SU-DHL-6 (cell line): Measurements from ENCODE around the gene DPM1.

Source experiments
- H2AFZ ChIP-seq: fragments of 200-600 bp; sonication (generic); 2 replicates; pipeline ENCODE4 v1.6.1; 2014; ENCODE audit warnings: low read depth, mild to moderate bottlenecking, moderate library complexity, mixed read lengths, antibody characterized with exemption, low read length; ENCODE audit not compliant: severe bottlenecking
- H3F3A ChIP-seq: fragments of 200-600 bp; shearing (Covaris generic); 2 replicates; pipeline ENCODE4 v1.6.0; 2016; ENCODE audit warnings: antibody characterized with exemption, mild to moderate bottlenecking; ENCODE audit not compliant: insufficient read depth
- H3K27ac ChIP-seq: fragments of 200-600 bp; sonication (generic); 2 replicates; pipeline ENCODE4 v1.5.1; 2016; ENCODE audit warnings: low read depth, mild to moderate bottlenecking, low read length, moderate library complexity, mixed read lengths
- H3K27me3 ChIP-seq: fragments of 200-600 bp; sonication (generic), shearing (Covaris generic); 2 replicates; pipeline ENCODE4 v1.6.0; 2014; ENCODE audit warnings: mild to moderate bottlenecking, low read length
- H3K36me3 ChIP-seq: fragments of 200-600 bp; sonication (generic); 2 replicates; pipeline ENCODE4 v1.6.1; 2014; ENCODE audit warnings: mild to moderate bottlenecking, low read length, mixed read lengths
- H3K4me2 ChIP-seq: fragments of 300-600, 200-600 bp; shearing (Covaris generic), sonication (generic); 2 replicates; pipeline ENCODE4 v1.6.0; 2014; ENCODE audit warnings: low read length, low read depth, mild to moderate bottlenecking; ENCODE audit not compliant: poor library complexity, severe bottlenecking
- H3K4me3 ChIP-seq: fragments of 200-600 bp; sonication (generic); 2 replicates; pipeline ENCODE4 v1.5.1; 2014; ENCODE audit warnings: antibody characterized with exemption, low read length, mild to moderate bottlenecking, mixed read lengths; ENCODE audit not compliant: insufficient read depth, poor library complexity, severe bottlenecking
- H3K79me2 ChIP-seq: fragments of 200-600 bp; sonication (generic); 2 replicates; pipeline ENCODE4 v1.6.1; 2014; ENCODE audit warnings: mild to moderate bottlenecking, low read length, moderate library complexity; ENCODE audit not compliant: insufficient read depth
- H3K9ac ChIP-seq: fragments of 200-600 bp; sonication (generic); 2 replicates; pipeline ENCODE4 v1.7.0; 2014; ENCODE audit warnings: mild to moderate bottlenecking, low read length
- H3K9me2 ChIP-seq: fragments of 200-600 bp; sonication (generic); replicated peaks from 2 replicates; pipeline ENCODE4 v1.6.1; 2014; ENCODE audit warnings: low read length; ENCODE audit not compliant: insufficient read depth
- H3K9me3 ChIP-seq: fragments of 200-600 bp; sonication (generic); 2 replicates; pipeline ENCODE4 v1.6.1; 2014; ENCODE audit warnings: low read length, mixed read lengths; ENCODE audit not compliant: insufficient read depth
- H4K20me1 ChIP-seq: fragments of 200-600 bp; sonication (generic); 2 replicates; pipeline ENCODE4 v1.6.1; 2014; ENCODE audit warnings: low read depth, mild to moderate bottlenecking, antibody characterized with exemption, low read length, moderate library complexity, mixed read lengths
- CTCF ChIP-seq: fragments of 200-600 bp; sonication (generic); IDR thresholded peaks from one replicate; pipeline ENCODE4 v1.5.1; 2017; ENCODE audit warnings: antibody characterized with exemption, mild to moderate bottlenecking, low read length, moderate library complexity; ENCODE audit not compliant: insufficient read depth, poor library complexity, severe bottlenecking
- EZH2phosphoT487 ChIP-seq: fragments of 200-600 bp; sonication (generic), shearing (Covaris generic); conservative IDR thresholded peaks from 2 replicates; pipeline ENCODE4 v1.6.1; 2018; ENCODE audit warnings: mild to moderate bottlenecking, antibody characterized with exemption, low read length, moderate library complexity, mixed read lengths

DPM1 gene

GRCh38 chr20:50977066-50978021 lies 19.0 kb upstream of the DPM1 start:
- Histone ChIP-seq H3K27me3 (no peaks in the 10 kb centered on the region), H3K36me3 (no peaks in the 10 kb centered on the region), H2AFZ (no peak overlapping the region), H4K20me1 (no peaks in the 10 kb centered on the region), H3K79me2 (no peaks in the 10 kb centered on the region), H3F3A (no peaks in the 10 kb centered on the region), H3K9me2 (no peaks in the 10 kb centered on the region), H3K27ac (no peak overlapping the region), H3K9ac (no peak overlapping the region), H3K9me3 (no peaks in the 10 kb centered on the region), H3K4me2 (no peak overlapping the region), H3K4me3 (no peak overlapping the region)
- TF ChIP-seq EZH2phosphoT487 (no peak), CTCF (no peak)

- H3K27me3 ChIP-seq: no peaks in the 10 kb centered on the region
- no peak overlapping the region for H2AFZ ChIP-seq
Measured at GRCh38 chr20:50975701-50976330, 17.5 kb upstream of the DPM1 start.

GRCh38 chr20:50969912-50970311 lies 11.6 kb upstream of the DPM1 start:
- H3K36me3 ChIP-seq: no peaks in the 10 kb centered on the region
- no peak overlapping the region for H3K9ac ChIP-seq
- H3K27me3 ChIP-seq: no peaks in the 10 kb centered on the region
- H2AFZ ChIP-seq: no peak overlapping the region
- no peak overlapping the region for H3K4me2 ChIP-seq
- H4K20me1 ChIP-seq: no peaks in the 10 kb centered on the region
- no peak overlapping the region for H3K27ac ChIP-seq
- no peaks in the 10 kb centered on the region for H3K79me2 ChIP-seq
- TF ChIP-seq EZH2phosphoT487 (no peak), CTCF (no peak)
- H3K9me3 ChIP-seq: no peaks in the 10 kb centered on the region
- H3K9me2 ChIP-seq: no peaks in the 10 kb centered on the region
- no peaks in the 10 kb centered on the region for H3F3A ChIP-seq
- H3K4me3 ChIP-seq: no peak overlapping the region

More at GRCh38 chr20:50975701-50976330, 17.5 kb upstream of the DPM1 start:
- Histone ChIP-seq H3K27ac (no peak overlapping the region), H3K4me2 (no peak overlapping the region), H4K20me1 (no peaks in the 10 kb centered on the region), H3K9me3 (no peaks in the 10 kb centered on the region), H3F3A (no peaks in the 10 kb centered on the region), H3K9me2 (no peaks in the 10 kb centered on the region), H3K36me3 (no peaks in the 10 kb centered on the region), H3K9ac (no peak overlapping the region), H3K4me3 (no peak overlapping the region), H3K79me2 (no peaks in the 10 kb centered on the region)
- TF ChIP-seq EZH2phosphoT487: no peak
- TF ChIP-seq CTCF: no peak
